HFF-Myc (cell line): ENCODE results near the gene ADAMTS17.

ENCODE experiments used
- DNase-seq: peaks from one replicate; pipeline ENCODE4 v3.0.0-alpha.2; 2011; ENCODE audit warnings: low read depth; ENCODE audit errors: extremely low read depth
- H3K4me3 ChIP-seq: replicated peaks from 2 replicates; pipeline ENCODE4 v1.5.1; 2011; ENCODE audit warnings: low read depth, mild to moderate bottlenecking, control low read depth, low read length
- TF ChIP-seq, protein P1 (sequence below): IDR thresholded peaks from 2 replicates; pipeline ENCODE4 v1.5.1; 2012; ENCODE audit warnings: mild to moderate bottlenecking, low read depth, low read length, control low read depth; ENCODE audit errors: missing control alignments

ADAMTS17 gene

DNA sequence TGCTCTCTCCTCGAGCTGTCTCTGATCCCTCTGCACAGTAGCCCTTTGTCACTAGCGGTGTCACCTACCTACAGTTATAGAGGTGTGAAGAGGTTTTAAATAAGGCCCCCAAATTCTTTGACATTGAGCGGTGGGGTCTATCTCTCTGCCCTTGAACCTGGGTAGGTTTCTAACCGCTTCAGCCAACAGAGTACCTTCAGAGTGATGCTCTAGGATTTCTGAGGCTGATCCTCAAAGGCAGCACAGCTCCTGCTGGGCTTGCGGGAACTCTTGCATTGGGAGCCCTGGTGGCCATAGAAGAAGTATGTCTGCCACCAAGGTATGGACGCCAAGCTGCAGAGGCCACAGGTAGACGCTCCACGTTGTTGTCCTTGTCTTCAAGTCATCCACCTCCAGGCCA lies 35.7 kb downstream of the ADAMTS17 start:
- no peak overlapping the region for H3K4me3 ChIP-seq
- TF ChIP-seq, protein P1, sequence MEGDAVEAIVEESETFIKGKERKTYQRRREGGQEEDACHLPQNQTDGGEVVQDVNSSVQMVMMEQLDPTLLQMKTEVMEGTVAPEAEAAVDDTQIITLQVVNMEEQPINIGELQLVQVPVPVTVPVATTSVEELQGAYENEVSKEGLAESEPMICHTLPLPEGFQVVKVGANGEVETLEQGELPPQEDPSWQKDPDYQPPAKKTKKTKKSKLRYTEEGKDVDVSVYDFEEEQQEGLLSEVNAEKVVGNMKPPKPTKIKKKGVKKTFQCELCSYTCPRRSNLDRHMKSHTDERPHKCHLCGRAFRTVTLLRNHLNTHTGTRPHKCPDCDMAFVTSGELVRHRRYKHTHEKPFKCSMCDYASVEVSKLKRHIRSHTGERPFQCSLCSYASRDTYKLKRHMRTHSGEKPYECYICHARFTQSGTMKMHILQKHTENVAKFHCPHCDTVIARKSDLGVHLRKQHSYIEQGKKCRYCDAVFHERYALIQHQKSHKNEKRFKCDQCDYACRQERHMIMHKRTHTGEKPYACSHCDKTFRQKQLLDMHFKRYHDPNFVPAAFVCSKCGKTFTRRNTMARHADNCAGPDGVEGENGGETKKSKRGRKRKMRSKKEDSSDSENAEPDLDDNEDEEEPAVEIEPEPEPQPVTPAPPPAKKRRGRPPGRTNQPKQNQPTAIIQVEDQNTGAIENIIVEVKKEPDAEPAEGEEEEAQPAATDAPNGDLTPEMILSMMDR: no peak
- DNase-seq: no peak

GRCh38 chr15:100301910-100302431 lies 39.8 kb downstream of the ADAMTS17 start:
- DNase-seq: no peak
- TF ChIP-seq, protein P1: no peak
- no peak overlapping the region for H3K4me3 ChIP-seq

GRCh38 chr15:100298257-100298656 lies 43.5 kb downstream of the ADAMTS17 start:
- DNase-seq: no peak
- TF ChIP-seq, protein P1: no peak
- no peak overlapping the region for H3K4me3 ChIP-seq

- no peak overlapping the region for H3K4me3 ChIP-seq
- no peak for DNase-seq
- TF ChIP-seq, protein P1: no peak
Measured at GRCh38 chr15:100297812-100298211, 44.0 kb downstream of the ADAMTS17 start.

DNA sequence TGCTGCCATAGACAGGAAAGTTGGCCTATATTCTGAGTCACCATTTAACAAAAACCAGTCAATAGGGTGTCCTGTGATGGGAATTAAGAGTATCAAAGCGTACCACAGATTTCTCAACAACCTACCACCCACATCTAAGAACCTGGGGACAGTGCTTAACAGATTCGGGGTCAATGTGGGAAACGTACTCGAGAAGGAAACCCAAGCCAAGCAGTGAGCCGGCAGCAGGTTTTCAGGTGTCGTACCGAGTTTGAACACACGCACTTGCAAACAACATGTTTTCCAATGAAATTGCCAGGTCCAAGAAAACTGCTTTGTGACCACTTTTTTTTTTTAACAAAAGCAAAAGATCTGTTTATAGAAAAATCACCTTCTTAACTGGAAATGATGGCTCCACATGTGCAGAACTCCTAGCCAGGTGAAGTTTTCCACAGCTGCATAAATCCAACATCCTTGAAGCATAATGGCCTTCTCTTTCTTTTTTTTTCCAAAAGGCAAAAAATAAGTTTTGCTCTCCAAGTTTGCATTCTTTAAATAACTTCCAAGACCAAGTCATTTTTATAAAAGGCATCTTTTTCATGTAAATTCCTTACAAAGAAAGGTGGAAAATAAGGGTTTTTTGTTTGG lies 45.7 kb downstream of the ADAMTS17 start:
- TF ChIP-seq, protein P1: no peak
- H3K4me3 ChIP-seq: no peak overlapping the region
- DNase-seq: no peak

GRCh38 chr15:100292010-100292409 lies 49.8 kb downstream of the ADAMTS17 start:
- TF ChIP-seq, protein P1: no peak
- no peak for DNase-seq
- H3K4me3 ChIP-seq: no peak overlapping the region

- TF ChIP-seq, protein P1: no peak
- no peak for DNase-seq
- no peak overlapping the region for H3K4me3 ChIP-seq
Measured at GRCh38 chr15:100291106-100291505, 50.7 kb downstream of the ADAMTS17 start.
